Caco-2 (cell line): Measurements from ENCODE around the gene GRN. TPM values are rescaled to one million over a fixed set of nuclear protein-coding genes. Genes with fewer than 3 reads are reported as not detected.
"Not testable (repeated sequence)": the region's sequence is repeated elsewhere in the genome, so short reads cannot be mapped to it uniquely, and the experiment has no call there.

Source experiments
- BruUV-seq: library from RNA; stranded (reverse); fragments of 400-500 nt; replicated peaks from 2 replicates; lab custom pipeline; 2021; lab: Mats Ljungman, UMichigan
- CTCF ChIA-PET: fragments of 300-600 bp; sonication (Branson Sonifier 250); formaldehyde crosslinking; loops from one replicate; lab custom pipeline; 2022; ENCODE audit warnings: antibody characterized with exemption; lab: Charles Lee
- POLR2A ChIA-PET: fragments of 300-600 bp; sonication (Branson Sonifier 250); formaldehyde crosslinking; loops from one replicate; lab custom pipeline; 2022; ENCODE audit warnings: antibody characterized with exemption; lab: Charles Lee
- DNase-seq, 2 experiments: peaks; one replicate each; pipeline versions ENCODE4 v3.0.0 to v3.0.0-alpha.2; 2020 to 2022
- H3K27me3 ChIP-seq: replicated peaks from 2 replicates; pipeline ENCODE4 v1.6.0; 2011; ENCODE audit warnings: low read length; ENCODE audit not compliant: control insufficient read depth, insufficient read depth
- H3K36me3 ChIP-seq: 2 replicates; pipeline ENCODE4 v1.5.1; 2011; ENCODE audit warnings: low read length; ENCODE audit not compliant: control insufficient read depth, insufficient read depth
- H3K4me1 ChIP-seq: fragments of 250-450 bp; sonication (Bioruptor Pico); 2 replicates; pipeline ENCODE4 v1.5.1; 2020; ENCODE audit warnings: mild to moderate bottlenecking
- H3K4me3 ChIP-seq: 2 replicates; pipeline ENCODE4 v1.5.1; 2011; ENCODE audit warnings: low read depth, mild to moderate bottlenecking, control low read depth, low read length
- H3K9me3 ChIP-seq: fragments of 250-450 bp; sonication (Bioruptor Pico); 2 replicates; pipeline ENCODE4 v1.5.1; 2020; ENCODE audit warnings: mild to moderate bottlenecking, moderate library complexity
- H3K27ac Mint-ChIP-seq: one replicate; pipeline ENCODE4 v1.8.0; 2022; ENCODE audit warnings: mixed read lengths; ENCODE audit not compliant: unreplicated experiment
- H3K27me3 Mint-ChIP-seq: one replicate; pipeline ENCODE4 v1.8.0; 2022; ENCODE audit warnings: mixed read lengths; ENCODE audit not compliant: insufficient read depth, unreplicated experiment
- H3K36me3 Mint-ChIP-seq: one replicate; pipeline ENCODE4 v1.8.0; 2022; ENCODE audit warnings: mild to moderate bottlenecking, mixed read lengths; ENCODE audit not compliant: insufficient read depth, unreplicated experiment
- H3K4me1 Mint-ChIP-seq: one replicate; pipeline ENCODE4 v1.8.0; 2022; ENCODE audit warnings: low read depth, mixed read lengths; ENCODE audit not compliant: unreplicated experiment
- H3K4me3 Mint-ChIP-seq: one replicate; pipeline ENCODE4 v1.8.0; 2022; ENCODE audit warnings: mild to moderate bottlenecking, moderate library complexity, mixed read lengths; ENCODE audit not compliant: unreplicated experiment
- H3K9me3 Mint-ChIP-seq: one replicate; pipeline ENCODE4 v1.8.0; 2022; ENCODE audit warnings: mixed read lengths; ENCODE audit not compliant: unreplicated experiment
- CTCF ChIP-seq, 2 experiments: fragments of 200-600 bp in 1 of 2; IDR thresholded peaks; 1 replicate in 1 of 2; 2 replicates in 1 of 2; pipeline versions ENCODE4 v1.5.1 to v1.8.0; 2011 to 2022; ENCODE audit warnings: antibody characterized with exemption in 1 of 2, control low read depth in 1 of 2, inconsistent platforms in 1 of 2, low read depth in 1 of 2, low read length in 1 of 2, mild to moderate bottlenecking in 1 of 2, moderate library complexity in 1 of 2; ENCODE audit not compliant: insufficient read depth in 1 of 2, severe bottlenecking in 1 of 2, unreplicated experiment in 1 of 2
- intact Hi-C: fragments of 100-400 bp; cut with micrococcal nuclease; formaldehyde crosslinking; loops from one replicate; pipeline ENCODE4 v1.10.0; 2022; ENCODE audit not compliant: unreplicated experiment
- total RNA-seq: library from RNA; stranded (reverse); gene quantifications from 2 replicates; pipeline ENCODE4 v1.2.3, GENCODE V29; 2022

GRN gene
- total RNA-seq, 1 experiment from 2014 or later: 167 TPM

- Histone ChIP-seq H3K36me3 (no peaks in the 10 kb centered on the region), H3K4me1 (0 out of 2 replicates have a peak, but pooled peaks cover 4% of the 10 kb centered on the region), H3K4me3 (no peak overlapping the region), H3K9me3 (no peaks in the 10 kb centered on the region), H3K27me3 (no peaks in the 10 kb centered on the region)
- ChIA-PET CTCF (no interaction called here), POLR2A (no interaction called here)
- peak in 1 of 2 experiments; percentile 23 for DNase-seq
- Mint-ChIP-seq H3K36me3 (peaks cover 12% of the 10 kb centered on the region), H3K4me3 (no peak overlapping the region), H3K4me1 (no peaks in the 10 kb centered on the region), H3K27me3 (no peaks in the 10 kb centered on the region), H3K27ac (no peak overlapping the region), H3K9me3 (no peaks in the 10 kb centered on the region)
- no peak for TF ChIP-seq CTCF (IDR thresholded peaks at IDR 0.05; ENCODE audit: insufficient read depth in 1 of 2, low read depth in 1 of 2, low read length in 1 of 2, severe bottlenecking in 1 of 2, unreplicated experiment in 1 of 2)
- intact Hi-C loops: no loop called here
- BruUV-seq: no TSS peak
These were observed 44.7 kb downstream of the GRN start for GRCh38 chr17:44389723-44390202.

GRCh38 chr17:44390250-44390870 lies 45.3 kb downstream of the GRN start:
- Mint-ChIP-seq H3K4me1 (no peaks in the 10 kb centered on the region), H3K36me3 (peaks cover 17% of the 10 kb centered on the region), H3K9me3 (no peaks in the 10 kb centered on the region), H3K27me3 (no peaks in the 10 kb centered on the region), H3K4me3 (no peak overlapping the region), H3K27ac (no peak overlapping the region)
- Histone ChIP-seq H3K27me3 (no peaks in the 10 kb centered on the region), H3K36me3 (no peaks in the 10 kb centered on the region), H3K9me3 (no peaks in the 10 kb centered on the region), H3K4me3 (no peak overlapping the region), H3K4me1 (0 out of 2 replicates have a peak, but pooled peaks cover 4% of the 10 kb centered on the region)
- POLR2A ChIA-PET: no interaction called here
- TF ChIP-seq CTCF (IDR thresholded peaks at IDR 0.05; ENCODE audit: insufficient read depth in 1 of 2, low read depth in 1 of 2, low read length in 1 of 2, severe bottlenecking in 1 of 2, unreplicated experiment in 1 of 2): no peak
- CTCF ChIA-PET: no interaction called here
- intact Hi-C loops: no loop called here
- peak in 1 of 2 experiments; percentile 16 for DNase-seq
- BruUV-seq: no TSS peak

GRCh38 chr17:44394112-44394511 lies 49.0 kb downstream of the GRN start:
- H3K4me3 ChIP-seq, H3K4me1 ChIP-seq, H3K27me3 ChIP-seq, BruUV-seq, DNase-seq, H3K9me3 ChIP-seq, H3K27ac Mint-ChIP-seq, POLR2A ChIA-PET, H3K36me3 ChIP-seq, H3K27me3 Mint-ChIP-seq, intact Hi-C loops, H3K9me3 Mint-ChIP-seq, H3K4me3 Mint-ChIP-seq, H3K4me1 Mint-ChIP-seq: not testable (repeated sequence)
- H3K36me3 Mint-ChIP-seq: peaks cover 46% of the 10 kb centered on the region
- CTCF ChIA-PET: interaction anchor here (0.6 to 1.2 kb wide), 2 partner anchors 237 to 821 kb away, joined by 3 read pairs; no protein-coding TSS in a partner anchor
